Stimulated activated CD8-positive, alpha-beta memory T cell treated with anti-CD3 and anti-CD28 coated beads, Interleukin-4, amount 100 ng/mL, for 48 hours (primary cell): Measurements from ENCODE around the gene TLR10.

Experiments
- DNase-seq: peaks from one replicate; pipeline ENCODE4 v3.0.0-alpha.2; 2020

Gene TLR10

DNA sequence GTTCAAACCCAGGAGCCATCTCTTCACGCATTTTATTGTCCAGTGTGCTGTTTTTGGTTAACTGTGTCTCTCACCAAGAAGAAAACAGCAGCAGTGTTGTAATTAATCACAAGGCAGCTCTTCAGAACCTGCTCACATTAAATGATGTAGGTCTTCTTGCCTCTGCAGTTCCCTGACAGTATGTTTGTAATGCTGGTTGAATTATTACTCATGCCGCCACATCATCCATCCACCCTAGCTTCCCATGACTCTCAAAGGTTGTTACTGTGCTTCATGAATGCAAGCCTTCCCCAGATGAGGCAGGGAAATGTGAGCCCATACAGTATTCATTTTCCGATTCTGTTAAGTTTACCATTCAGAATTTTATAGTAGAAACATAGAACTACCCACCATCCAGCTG lies 17.4 kb downstream of the TLR10 start:
- DNase-seq = no peak

DNA sequence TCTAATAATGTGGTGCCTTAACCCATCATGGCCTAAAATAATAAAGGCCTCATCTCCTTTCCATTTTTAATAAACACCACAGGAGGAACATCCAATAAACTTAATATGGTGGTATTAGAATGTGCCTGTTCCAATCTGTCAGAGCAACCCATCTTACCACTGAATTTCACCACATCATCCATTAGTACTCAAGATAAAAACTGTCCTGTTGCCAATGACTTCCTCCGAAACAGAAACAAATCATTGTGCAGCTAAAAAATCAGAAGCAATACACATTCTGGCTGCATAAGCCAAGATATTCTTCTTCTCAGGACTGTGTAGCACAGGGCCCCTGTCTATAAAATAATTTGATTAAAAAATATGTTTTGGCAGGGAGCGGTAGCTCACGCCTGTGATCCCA lies 18.5 kb downstream of the TLR10 start:
- DNase-seq = no peak

GRCh38 chr4:38762560-38762959 lies 20.2 kb downstream of the TLR10 start:
- no peak for DNase-seq

DNA sequence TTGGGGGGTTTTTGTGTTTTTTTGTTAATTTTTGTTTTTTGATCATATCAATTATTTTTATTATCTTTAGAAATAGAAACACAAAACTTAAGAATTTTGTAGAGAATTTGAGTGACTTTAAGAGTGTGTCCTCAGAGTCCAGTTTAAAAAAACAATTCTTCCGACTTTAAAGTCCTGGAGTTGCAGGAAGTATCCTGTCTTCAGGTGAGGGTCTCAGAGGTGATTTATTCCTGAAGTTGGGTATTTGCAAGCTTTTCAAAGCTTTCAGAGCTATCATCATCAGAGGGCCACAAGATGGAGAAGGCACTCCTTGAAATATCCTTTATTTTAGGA lies 23.0 kb downstream of the TLR10 start:
- no peak for DNase-seq

DNA sequence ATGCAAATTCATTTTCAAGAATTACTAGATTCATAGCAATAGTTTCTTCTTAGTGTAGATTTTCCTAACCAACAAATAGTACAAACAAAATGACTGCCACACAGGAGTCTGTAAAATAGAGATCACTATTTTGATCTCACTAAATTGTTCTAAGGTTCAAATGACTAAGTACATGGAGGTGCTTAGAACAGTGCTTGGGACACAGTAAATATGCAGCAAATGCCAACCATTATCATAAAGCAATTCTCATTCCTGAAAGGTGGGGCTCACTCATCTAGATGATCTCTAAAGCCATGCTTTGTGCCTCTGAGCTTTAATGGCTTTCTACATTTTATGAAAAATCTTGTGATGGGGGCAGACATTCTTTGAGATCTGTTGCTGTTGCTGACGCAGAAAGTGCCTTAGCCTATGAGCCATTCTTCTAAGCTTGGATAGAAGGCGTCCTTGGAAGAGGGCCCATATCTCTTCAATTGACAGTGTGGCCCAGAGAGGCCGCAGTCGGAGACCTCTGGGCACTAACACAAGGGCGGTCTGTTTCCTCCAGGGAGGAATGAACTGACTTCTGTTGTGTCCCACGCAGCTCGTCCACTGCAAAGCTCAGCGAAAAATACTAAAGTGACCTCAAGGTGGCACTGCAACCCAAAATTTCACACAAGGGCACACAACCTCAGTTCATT lies 23.5 kb downstream of the TLR10 start:
- DNase-seq = peak; percentile 80

DNA sequence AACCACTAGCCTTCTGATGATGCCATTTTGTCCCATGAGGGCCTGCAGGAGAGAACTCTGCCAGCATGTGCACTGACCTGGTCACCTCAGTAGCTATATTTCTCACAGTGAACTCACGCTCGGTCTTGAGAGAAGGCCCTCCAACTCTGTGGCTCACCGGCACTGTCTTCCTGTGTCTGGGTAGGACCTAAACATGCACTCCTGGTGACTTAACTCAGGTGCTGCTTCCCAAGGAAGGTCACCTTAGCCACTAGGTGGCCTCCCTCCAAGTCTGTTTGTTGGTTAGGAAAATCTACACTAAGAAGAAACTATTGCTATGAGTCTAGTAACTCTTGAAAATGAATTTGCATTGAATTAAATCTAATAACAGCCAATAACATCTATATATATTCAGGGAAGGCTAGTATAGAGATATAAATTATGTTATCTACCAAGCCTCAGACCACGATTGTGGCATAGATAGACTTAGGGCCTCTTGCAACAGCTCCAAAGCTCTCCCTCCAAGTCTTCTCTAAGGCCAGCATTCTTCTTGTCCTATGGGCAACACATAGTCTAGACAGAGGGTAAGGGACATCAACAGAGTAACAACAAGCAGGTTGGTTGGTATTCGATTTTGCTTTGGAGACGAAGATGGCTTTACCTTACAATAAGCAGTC lies 24.7 kb downstream of the TLR10 start:
- no peak for DNase-seq

GRCh38 chr4:38752941-38753806 lies 29.6 kb downstream of the TLR10 start:
- DNase-seq = no peak

DNA sequence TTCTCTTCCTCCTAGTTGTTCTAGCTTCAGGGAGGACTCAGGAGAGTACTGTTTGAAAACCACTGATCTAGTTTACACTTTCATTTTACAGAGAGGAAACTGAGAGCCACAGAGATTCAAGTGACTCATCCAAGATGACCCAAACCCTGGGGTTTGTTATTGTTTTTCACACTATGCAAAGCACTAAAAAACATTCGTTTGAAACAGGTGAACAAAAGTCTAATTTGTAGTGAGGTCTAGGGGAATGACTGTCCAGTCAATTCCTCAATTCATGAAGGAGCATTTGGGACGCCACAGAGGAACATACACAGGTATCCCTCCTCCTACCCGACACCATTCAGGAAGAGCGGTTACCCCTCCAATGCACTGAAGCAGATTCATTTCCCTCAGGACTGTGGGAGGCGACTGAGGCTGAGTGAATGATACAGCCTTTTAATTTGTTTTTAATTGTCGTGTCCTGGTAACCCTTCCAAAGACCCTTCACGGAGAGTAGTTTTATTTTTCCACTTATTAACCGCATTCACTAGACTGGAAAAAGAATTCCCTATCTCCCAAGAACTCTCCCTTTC lies 30.3 kb downstream of the TLR10 start:
- DNase-seq = no peak

DNA sequence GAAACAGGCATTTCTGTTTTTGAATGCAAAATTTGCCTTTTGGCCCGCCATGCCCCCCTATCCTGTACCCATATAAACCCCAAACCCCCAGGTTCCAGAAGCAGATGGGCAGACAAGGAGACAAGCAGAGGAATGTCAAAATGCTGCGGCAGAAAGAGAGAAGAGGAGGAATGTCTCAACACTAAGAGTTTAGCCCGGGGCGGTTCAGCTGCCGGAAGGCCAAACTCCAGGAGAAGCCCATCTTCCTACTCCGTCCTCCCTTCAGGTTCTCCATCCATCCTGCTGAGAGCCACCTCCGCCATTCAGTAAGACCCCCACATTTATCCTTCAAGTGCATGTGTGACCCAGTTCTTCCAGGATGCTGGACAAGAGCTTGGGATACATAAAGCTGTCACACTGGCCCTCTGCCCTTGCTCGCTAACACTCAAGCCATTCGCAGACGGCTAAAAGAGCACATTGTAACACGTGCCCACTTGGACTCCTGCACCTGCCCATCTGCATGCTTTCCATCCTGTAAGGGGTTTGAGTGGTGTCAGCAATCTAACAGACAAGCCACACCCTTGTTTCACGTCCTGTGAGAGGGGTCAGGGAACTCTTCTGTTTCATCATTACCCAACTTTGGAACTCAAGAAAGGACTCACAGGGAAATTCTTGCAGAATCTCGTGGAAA lies 31.3 kb downstream of the TLR10 start:
- no peak for DNase-seq

DNA sequence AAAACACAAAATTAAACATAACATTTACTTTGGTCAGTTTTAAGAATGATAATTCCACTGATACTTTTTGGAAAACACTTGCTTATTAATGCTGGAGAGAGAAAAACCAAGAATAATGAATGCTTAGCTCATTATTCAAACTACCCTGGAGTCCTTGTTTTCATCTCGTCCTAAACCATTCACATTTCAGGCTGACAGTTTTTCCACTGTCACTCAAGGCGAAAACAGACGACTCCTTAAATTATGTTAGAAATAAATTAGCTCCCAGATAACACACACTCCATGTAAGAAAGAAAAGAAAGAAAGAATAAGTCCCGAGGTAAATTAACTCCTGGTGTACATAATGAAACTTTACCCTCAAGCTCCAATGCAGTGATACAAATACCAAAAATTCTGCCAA lies 33.5 kb downstream of the TLR10 start:
- no peak for DNase-seq

GRCh38 chr4:38747629-38748028 lies 35.2 kb downstream of the TLR10 start:
- DNase-seq = no peak

- no peak for DNase-seq
Measured at GRCh38 chr4:38745881-38746280, 36.9 kb downstream of the TLR10 start.

- no peak for DNase-seq
Measured at GRCh38 chr4:38743866-38744265, 38.9 kb downstream of the TLR10 start.

GRCh38 chr4:38740303-38740702 lies 42.5 kb downstream of the TLR10 start:
- DNase-seq = no peak

GRCh38 chr4:38738940-38739803 lies 43.6 kb downstream of the TLR10 start:
- no peak for DNase-seq

DNA sequence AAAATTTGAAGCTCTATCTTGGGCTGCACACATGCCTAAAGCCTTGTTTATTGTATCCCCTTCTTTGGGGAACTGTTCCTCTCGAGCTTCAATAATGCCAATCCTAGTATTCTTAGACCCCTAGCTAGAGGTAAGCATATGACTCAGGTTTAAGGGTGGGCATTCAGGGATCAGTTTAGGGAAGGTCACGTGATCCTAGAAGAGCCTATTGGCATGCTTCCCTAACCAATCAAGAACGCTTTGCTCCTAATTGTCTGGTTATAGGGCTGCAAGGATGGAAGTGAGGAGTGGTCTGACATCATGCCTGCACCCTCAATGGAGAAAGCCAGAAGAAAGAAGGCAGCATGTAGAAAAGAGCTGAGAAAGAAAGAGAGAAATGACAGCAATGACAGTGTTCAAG lies 46.9 kb downstream of the TLR10 start:
- no peak for DNase-seq

DNA sequence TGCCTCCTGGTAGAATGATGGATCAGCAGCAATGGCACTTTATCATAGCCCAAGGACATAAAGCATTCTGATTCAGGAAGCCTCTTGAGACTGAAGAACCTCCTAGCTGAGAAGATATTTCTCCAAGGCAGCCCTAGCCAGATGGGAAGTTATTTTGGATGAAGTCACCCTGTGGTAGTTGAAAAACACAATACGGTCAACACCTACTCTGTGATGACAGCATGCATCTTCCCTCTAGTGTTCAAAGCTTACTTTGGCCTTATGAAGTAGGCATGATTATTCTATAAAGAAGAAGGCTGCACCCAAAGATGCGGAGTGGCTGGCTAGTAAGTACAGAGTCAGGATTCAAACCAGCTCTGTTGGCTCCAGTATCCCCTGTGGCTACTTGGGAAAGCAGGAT lies 47.9 kb downstream of the TLR10 start:
- DNase-seq = no peak

- no peak for DNase-seq
Measured at GRCh38 chr4:38734446-38734845, 48.3 kb downstream of the TLR10 start.

DNA sequence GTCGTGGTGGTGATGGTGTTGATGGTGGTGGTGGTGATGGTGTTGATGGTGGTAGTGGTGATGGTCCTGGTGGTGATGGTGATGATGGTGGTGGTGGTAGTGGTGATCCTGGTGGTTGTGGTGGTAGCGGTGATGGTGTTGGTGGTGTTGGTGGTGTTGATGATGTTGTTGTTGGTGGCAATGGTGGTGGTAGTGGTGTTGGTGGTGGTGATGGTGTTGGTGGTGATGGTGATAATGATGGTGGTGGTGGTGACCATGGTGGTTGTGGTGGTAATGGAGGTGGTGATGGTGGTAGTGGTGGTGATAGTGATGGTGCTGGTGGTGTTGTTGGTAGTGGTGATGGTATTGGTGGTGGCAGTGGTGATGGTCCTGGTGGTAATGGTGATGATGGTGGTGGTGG lies 49.1 kb downstream of the TLR10 start:
- DNase-seq = no peak

DNA sequence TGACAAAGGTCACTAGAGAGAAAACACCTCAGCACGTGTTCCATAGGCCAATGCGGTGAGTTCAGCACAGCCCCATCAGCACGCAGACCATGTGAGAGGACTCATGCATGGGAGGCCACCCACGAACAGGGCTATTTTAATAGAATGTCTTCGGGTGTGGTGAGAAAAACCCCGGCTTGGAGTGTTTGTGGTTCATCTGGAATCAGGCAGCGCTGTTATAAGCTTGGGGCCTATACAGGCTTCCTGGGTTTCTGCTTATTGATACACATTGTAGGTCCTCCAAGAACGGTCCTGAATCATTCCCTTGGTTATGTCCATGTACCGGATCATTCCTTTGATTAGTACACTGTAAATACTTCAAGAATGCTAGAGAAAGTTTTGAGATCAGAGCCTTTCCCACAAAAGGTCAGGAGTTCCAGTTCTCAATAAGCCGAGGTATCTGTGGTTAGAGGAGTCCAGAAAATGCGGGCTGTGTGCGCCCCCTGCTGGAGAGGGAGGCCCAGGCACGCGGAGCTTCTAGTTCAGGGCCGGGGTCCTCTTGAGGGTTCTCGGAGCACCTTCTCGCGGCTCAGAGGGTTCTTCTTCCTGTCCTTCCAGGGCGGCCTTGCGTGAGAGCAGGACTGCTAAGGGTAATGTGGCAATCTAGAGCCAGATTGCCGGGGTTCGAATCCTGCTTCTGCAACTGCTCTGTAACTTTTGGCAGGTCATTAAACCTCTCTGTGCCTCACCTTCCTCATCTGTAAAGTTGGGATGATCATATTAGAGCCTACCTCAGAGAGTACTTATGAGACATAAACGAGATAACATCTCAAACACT lies 51.8 kb downstream of the TLR10 start:
- peak; percentile 94 for DNase-seq

GRCh38 chr4:38730493-38730829 lies 52.3 kb downstream of the TLR10 start:
- DNase-seq = no peak
